ENCODE data around the gene STARD10. TPM values are rescaled to one million over a fixed set of nuclear protein-coding genes. Genes with fewer than 3 reads are reported as not detected.
A peak's percentile ranks its signal among the peaks of the same experiment; 100 is the strongest.

Gene STARD10
- total and polyA plus RNA-seq, 9 of the 15 experiments (the other 6 are each of a cell fraction or from before 2014, with no cell fraction given): 0.15 to 52.9 (median 32.3) TPM

GRCh38 chr11:72776117-72776843 is 17.6 kb downstream of the STARD10 start (continued):
- TF ChIP-seq FOXA3 (CRISPR knock-in tag; conservative IDR thresholded peaks at IDR 0.05 in 1 of 2, IDR thresholded peaks at IDR 0.05 in 1 of 2) (no peak), UBTF (IDR thresholded peaks at IDR 0.05; ENCODE audit: borderline replicate concordance in 1 of 2, low read depth in 2 of 2, low read length in 2 of 2) (peak in 1 of 2 experiments; percentile 50; a peak in 1 of 4 replicates), HDAC2 (IDR thresholded peaks at IDR 0.05) (peak; percentile 48), ZNF75A (CRISPR knock-in tag; IDR thresholded peaks at IDR 0.05) (no peak), EZH2 (IDR thresholded peaks at IDR 0.05; ENCODE audit: borderline replicate concordance, low read depth, low read length) (no peak), ZNF175 (CRISPR knock-in tag; IDR thresholded peaks at IDR 0.05; ENCODE audit: low read depth) (no peak; the same call in none of the 2 replicates), RERE (CRISPR knock-in tag; IDR thresholded peaks at IDR 0.05; ENCODE audit: borderline replicate concordance) (no peak), TBL1XR1 (IDR thresholded peaks at IDR 0.05; ENCODE audit: low read length in 2 of 2) (peak; percentile 52 to 54; a peak in 2 of 4 replicates), ZNF583 (CRISPR knock-in tag; IDR thresholded peaks at IDR 0.05) (peak; percentile 36), DMBX1 (CRISPR knock-in tag; IDR thresholded peaks at IDR 0.05; ENCODE audit: borderline replicate concordance) (peak; percentile 91), SP1 (CRISPR knock-in tag; IDR thresholded peaks at IDR 0.05) (peak; percentile 78; the same call in 1 of the 2 replicates), SAP30 (IDR thresholded peaks at IDR 0.05; ENCODE audit: borderline replicate concordance, insufficient read depth, low read depth, low read length, poor library complexity, severe bottlenecking) (no peak)
- TF ChIP-seq, protein P1, sequence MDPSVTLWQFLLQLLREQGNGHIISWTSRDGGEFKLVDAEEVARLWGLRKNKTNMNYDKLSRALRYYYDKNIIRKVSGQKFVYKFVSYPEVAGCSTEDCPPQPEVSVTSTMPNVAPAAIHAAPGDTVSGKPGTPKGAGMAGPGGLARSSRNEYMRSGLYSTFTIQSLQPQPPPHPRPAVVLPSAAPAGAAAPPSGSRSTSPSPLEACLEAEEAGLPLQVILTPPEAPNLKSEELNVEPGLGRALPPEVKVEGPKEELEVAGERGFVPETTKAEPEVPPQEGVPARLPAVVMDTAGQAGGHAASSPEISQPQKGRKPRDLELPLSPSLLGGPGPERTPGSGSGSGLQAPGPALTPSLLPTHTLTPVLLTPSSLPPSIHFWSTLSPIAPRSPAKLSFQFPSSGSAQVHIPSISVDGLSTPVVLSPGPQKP (CRISPR knock-in tag; IDR thresholded peaks at IDR 0.05): no peak
- TF ChIP-seq, protein P2, sequence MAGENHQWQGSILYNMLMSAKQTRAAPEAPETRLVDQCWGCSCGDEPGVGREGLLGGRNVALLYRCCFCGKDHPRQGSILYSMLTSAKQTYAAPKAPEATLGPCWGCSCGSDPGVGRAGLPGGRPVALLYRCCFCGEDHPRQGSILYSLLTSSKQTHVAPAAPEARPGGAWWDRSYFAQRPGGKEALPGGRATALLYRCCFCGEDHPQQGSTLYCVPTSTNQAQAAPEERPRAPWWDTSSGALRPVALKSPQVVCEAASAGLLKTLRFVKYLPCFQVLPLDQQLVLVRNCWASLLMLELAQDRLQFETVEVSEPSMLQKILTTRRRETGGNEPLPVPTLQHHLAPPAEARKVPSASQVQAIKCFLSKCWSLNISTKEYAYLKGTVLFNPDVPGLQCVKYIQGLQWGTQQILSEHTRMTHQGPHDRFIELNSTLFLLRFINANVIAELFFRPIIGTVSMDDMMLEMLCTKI (IDR thresholded peaks at IDR 0.05; ENCODE audit: partially characterized antibody): no peak

All from K562 (cell line).